Loucy (cell line): ENCODE data around the gene MGAT4C.

Experiments used
- EZH2phosphoT487 ChIP-seq: fragments of 200-600 bp; IDR thresholded peaks from 2 replicates; pipeline ENCODE4 v1.6.1; 2018; ENCODE audit warnings: antibody characterized with exemption, mild to moderate bottlenecking, moderate library complexity, borderline replicate concordance
- TF ChIP-seq, protein P1 (sequence below): fragments of 200-600 bp; sonication (generic); conservative IDR thresholded peaks from 2 replicates; pipeline ENCODE4 v1.5.1; 2014; ENCODE audit warnings: mild to moderate bottlenecking, antibody characterized with exemption, low read length

DNA sequence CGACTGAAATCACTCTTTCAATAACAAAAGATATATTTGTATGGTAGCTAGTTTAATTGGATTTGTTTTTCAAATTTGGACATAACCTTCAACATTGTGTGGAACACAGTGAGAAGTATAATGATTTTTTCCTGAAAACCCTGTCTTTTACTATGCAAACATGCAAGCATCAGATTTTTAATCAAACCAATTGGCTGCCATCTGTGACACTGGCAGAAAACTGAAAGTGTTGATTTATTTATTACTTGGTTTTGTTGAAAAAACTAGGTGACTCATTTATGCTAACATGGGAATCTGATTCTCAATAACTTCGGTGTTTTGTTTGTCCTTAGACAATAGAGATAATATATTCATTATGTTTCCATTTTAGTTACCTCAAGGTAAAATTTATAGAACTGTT is 300.1 kb downstream of the MGAT4C start:
- TF ChIP-seq, protein P1, sequence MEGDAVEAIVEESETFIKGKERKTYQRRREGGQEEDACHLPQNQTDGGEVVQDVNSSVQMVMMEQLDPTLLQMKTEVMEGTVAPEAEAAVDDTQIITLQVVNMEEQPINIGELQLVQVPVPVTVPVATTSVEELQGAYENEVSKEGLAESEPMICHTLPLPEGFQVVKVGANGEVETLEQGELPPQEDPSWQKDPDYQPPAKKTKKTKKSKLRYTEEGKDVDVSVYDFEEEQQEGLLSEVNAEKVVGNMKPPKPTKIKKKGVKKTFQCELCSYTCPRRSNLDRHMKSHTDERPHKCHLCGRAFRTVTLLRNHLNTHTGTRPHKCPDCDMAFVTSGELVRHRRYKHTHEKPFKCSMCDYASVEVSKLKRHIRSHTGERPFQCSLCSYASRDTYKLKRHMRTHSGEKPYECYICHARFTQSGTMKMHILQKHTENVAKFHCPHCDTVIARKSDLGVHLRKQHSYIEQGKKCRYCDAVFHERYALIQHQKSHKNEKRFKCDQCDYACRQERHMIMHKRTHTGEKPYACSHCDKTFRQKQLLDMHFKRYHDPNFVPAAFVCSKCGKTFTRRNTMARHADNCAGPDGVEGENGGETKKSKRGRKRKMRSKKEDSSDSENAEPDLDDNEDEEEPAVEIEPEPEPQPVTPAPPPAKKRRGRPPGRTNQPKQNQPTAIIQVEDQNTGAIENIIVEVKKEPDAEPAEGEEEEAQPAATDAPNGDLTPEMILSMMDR = no peak
- no peak for TF ChIP-seq EZH2phosphoT487
